Panc1 (cell line): Measurements from ENCODE around the gene MPZL3.

ENCODE experiments used
- CTCF ChIP-seq: fragments of 450-650 bp; IDR thresholded peaks from 2 replicates; pipeline ENCODE4 v1.5.1; 2017; ENCODE audit warnings: mild to moderate bottlenecking
- POLR2AphosphoS5 ChIP-seq: IDR thresholded peaks from 2 replicates; pipeline ENCODE4 v1.6.1; 2012; ENCODE audit warnings: mild to moderate bottlenecking, low read depth, low read length, moderate library complexity
- TCF7L2 ChIP-seq: IDR thresholded peaks from 2 replicates; pipeline ENCODE4 v1.6.1; 2011; ENCODE audit warnings: mild to moderate bottlenecking, low read depth, low read length, inconsistent platforms

- TF ChIP-seq TCF7L2, result no peak
- TF ChIP-seq CTCF, result no peak
- TF ChIP-seq POLR2AphosphoS5, result no peak
Observed at GRCh38 chr11:118277312-118277711, 25.1 kb upstream of the MPZL3 start.
